ENCODE results near the gene FAHD1.
"Not testable (repeated sequence)": the region's sequence is repeated elsewhere in the genome, so short reads cannot be mapped to it uniquely, and the experiment has no call there.

FAHD1 gene

DNA sequence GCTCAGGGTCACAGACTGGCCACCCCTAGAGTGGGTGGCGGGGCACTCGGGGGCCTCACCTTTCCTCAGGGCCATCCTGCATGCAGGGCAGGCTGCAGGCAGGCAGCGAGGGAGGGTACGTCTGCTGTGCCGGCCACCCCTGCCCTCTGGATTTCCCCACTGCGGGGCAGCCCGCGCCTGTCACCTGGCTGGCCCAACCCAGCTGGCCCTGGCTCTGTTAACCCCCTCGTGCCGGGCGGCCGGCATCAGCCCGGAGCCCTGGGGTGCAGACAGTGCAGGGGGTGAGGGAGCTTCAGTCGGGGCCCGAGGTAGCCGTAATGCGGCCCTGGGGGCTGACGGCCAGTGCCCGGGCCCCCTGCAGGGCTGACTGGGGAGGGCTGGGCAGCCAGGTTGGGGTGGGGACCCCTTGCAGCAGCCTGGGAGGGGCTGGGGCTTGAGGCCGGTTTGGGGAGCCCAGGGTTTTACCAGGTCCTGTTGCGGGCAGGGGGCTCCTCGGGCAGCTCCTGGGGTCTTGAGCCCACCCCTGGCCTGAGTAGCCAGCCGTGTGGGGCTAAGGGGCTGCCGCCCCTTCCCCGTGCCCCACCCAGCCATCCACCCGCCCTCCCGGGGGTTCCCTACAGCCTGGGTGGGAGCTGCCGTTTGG is 33.3 kb upstream of the FAHD1 start, which contains the start of gene IGFALS:
Gene IGFALS, minus strand, starts transcription at position 128 of the 643 bp plus-strand sequence. Its CDS starts 53 bp downstream, at position 75.
- no peaks in the 10 kb centered on the region for H3K27me3 Mint-ChIP-seq

DNA sequence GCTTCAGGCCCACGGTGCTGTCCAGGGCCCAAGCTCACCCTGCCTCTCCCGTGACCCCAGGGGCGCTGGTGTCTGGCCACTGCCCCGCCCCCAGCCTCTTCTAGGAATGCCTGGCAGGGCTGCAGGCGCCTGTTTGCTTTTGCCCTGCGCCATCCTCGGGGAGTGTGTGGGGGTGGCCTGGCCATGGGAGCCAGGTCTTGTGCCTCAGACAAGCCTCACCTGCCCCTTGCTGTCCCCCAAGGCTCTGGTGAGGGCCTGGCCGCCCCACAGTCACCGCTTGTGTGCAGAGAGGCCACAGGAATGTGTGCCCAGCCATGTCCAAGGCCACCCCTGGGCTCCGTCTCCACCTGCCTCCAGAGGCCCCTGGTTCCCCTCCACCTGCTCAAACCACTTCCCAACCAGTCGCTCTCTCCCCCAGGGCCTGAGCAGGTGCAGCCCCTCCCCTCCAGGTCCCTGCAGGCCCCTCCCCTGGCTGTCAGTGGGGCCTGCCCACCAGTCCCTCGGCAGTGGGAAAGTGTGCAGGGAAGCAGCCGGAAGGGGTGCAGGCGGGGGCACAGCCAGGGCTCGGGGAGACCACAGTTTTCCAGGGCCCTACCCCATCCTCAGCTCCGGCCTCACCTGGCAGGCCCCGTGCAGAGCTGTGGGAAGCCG is 32.7 kb upstream of the FAHD1 start:
- no peak overlapping the region for H3K27ac Mint-ChIP-seq
- H3K4me3 Mint-ChIP-seq = no peak overlapping the region
- intact Hi-C loops (cut with micrococcal nuclease) = no loop called here
- no peaks in the 10 kb centered on the region for H3K27me3 Mint-ChIP-seq
- peaks cover 35% of the 10 kb centered on the region for H3K36me3 Mint-ChIP-seq (ENCODE audit: low read depth)
- H3K4me1 Mint-ChIP-seq (ENCODE audit: low read depth) = no peaks in the 10 kb centered on the region
- H3K9me3 Mint-ChIP-seq = peaks cover 8% of the 10 kb centered on the region

More for the DNA sequence above, 33.3 kb upstream of the FAHD1 start, which contains the start of gene IGFALS:
- Mint-ChIP-seq H3K27ac (no peak within 1 kb of the TSS), H3K4me1 (ENCODE audit: low read depth) (no peaks in the 10 kb centered on the region), H3K36me3 (ENCODE audit: low read depth) (peaks cover 41% of the 10 kb centered on the region), H3K9me3 (peaks cover 2% of the 10 kb centered on the region), H3K4me3 (no peak within 1 kb of the TSS)
- intact Hi-C loops (cut with micrococcal nuclease) = no loop called here

DNA sequence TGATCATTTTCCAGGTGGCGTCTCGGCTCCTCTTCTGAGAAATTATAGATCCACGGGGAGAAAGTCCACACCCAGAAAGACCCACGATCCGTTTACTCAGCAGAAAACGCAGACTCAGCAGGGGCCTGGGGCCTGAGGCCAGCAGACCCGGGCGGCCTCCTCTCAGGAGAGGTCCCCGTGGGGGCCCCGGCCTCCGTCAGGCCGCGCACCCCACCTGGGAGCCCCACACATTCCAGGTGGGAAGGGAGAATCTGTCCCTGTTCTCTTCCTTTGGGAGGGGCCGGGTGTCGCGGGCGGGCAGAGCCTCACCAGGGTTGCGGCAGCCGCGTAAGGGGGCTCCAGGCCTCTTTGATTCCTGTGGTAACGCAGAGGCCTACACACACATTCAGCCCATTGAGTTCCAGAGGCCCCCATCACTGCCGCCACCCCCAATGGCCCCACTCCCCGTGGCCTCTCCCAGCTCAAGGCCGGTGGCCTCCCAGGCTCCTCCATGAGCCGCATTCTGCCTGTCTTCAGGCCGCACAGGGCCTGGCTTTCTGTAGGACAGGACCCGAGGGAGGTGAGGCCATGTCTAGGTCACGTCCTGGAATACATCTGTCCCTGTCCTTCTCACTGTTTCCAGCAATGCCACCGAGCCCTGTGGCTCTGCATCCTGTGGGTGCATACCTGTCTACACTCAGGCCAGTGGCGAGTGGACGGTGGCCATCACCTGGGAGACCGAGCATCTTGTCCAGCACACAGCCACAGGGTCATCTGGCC is 31.9 kb upstream of the FAHD1 start:
- Mint-ChIP-seq H3K4me3 (no peak overlapping the region), H3K27ac (no peak overlapping the region)

DNA sequence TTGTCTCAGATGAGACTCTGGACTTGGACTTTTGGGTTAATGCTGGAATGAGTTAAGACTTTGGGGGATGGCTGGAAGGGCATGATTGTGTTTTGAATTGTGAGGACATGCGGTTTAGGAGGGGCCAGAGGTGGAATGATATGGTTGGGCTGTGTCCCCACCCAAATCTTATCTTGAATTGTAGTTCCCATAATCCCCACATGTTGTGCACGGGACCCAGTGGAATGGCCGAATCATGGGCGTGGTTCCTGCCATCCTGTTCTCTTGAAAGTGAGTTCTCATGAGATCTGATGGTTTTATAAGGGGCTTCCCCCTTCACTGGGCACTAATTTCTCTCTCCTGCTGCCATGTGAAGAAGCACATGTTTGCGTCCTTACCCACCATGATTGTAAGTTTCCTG is 27.7 kb upstream of the FAHD1 start:
- H3K36me3 Mint-ChIP-seq (ENCODE audit: low read depth); H3K4me3 Mint-ChIP-seq; H3K27ac Mint-ChIP-seq; H3K4me1 Mint-ChIP-seq (ENCODE audit: low read depth); intact Hi-C loops (cut with micrococcal nuclease); H3K27me3 Mint-ChIP-seq: not testable (repeated sequence)
- peaks cover 23% of the 10 kb centered on the region for H3K9me3 Mint-ChIP-seq

More for the DNA sequence above, 31.9 kb upstream of the FAHD1 start:
- peaks cover 27% of the 10 kb centered on the region for H3K36me3 Mint-ChIP-seq (ENCODE audit: low read depth)
- H3K27me3 Mint-ChIP-seq = no peaks in the 10 kb centered on the region
- intact Hi-C loops (cut with micrococcal nuclease) = no loop called here
- H3K4me1 Mint-ChIP-seq (ENCODE audit: low read depth) = no peaks in the 10 kb centered on the region
- peaks cover 16% of the 10 kb centered on the region for H3K9me3 Mint-ChIP-seq

DNA sequence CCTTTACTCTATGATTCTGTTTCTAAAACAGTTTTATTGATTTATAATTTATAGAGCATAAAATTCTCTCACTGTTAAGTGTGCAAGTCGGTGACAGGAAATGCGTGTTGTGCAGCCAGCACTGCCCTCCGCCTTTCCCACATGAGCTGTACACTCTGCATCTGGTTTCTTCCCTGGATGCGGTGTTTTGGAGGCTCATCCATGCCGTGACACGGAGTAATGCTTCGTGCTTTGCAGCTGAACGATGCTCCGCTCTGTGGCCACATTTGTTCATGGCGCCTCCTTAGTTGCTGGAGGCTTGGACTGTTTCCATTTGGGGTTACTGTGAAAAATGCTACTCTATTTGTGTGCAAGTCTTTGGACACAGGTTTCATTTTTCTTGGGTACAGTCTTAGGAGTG is 26.3 kb upstream of the FAHD1 start:
- Mint-ChIP-seq H3K27me3 (no peaks in the 10 kb centered on the region), H3K27ac (no peak overlapping the region), H3K9me3 (peaks cover 23% of the 10 kb centered on the region), H3K36me3 (ENCODE audit: low read depth) (peaks cover 18% of the 10 kb centered on the region), H3K4me1 (ENCODE audit: low read depth) (no peaks in the 10 kb centered on the region), H3K4me3 (no peak overlapping the region)
- intact Hi-C loops (cut with micrococcal nuclease) = no loop called here

DNA sequence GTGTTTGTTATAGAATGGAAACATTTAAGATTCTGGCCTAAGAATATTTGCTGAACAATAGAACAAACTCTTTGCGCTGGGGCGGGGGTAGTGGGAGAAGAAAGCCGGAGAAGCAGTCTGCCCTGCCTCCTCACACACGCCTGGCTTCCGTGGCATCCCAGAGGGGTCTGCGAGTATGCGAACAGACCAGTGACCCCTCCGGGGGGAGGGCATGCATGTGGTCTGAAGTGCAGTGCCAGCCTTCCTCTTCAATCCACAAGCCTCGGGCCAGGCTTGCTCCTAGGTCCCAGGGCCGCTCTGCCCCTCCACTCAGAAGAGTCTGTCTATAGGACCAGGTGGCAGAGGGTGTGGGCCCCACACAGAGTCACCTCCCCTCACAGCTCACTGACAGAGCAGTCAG is 19.4 kb upstream of the FAHD1 start:
- Mint-ChIP-seq H3K36me3 (ENCODE audit: low read depth) (peaks cover 87% of the 10 kb centered on the region), H3K4me1 (ENCODE audit: low read depth) (no peaks in the 10 kb centered on the region), H3K9me3 (no peaks in the 10 kb centered on the region), H3K27ac (no peak overlapping the region), H3K4me3 (no peak overlapping the region), H3K27me3 (no peaks in the 10 kb centered on the region)
- intact Hi-C loops (cut with micrococcal nuclease) = no loop called here

DNA sequence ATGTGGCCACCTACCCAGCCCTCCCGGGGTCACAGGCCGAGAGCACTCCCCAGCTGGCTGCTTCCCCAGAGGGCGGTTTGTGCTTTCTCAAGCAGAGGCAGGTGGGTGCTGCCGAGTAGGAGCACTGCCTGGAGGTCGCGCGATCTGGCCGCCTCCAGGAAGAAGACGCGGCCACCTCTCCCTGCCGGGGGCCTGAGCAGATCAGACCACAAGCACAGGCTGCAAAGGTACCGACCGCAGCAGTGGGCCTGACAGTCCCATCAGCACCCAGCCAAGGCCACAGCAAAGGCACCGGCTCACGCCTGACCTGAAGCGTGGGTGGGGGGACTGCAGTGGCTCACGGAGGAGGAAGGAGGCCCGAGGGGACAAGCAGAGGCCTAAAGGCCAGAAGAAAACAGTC is 18.3 kb upstream of the FAHD1 start:
- H3K4me3 Mint-ChIP-seq = no peak overlapping the region
- intact Hi-C loops (cut with micrococcal nuclease) = no loop called here
- H3K27ac Mint-ChIP-seq = no peak overlapping the region
- peaks cover 9% of the 10 kb centered on the region for H3K4me1 Mint-ChIP-seq (ENCODE audit: low read depth)
- peaks cover 98% of the 10 kb centered on the region for H3K36me3 Mint-ChIP-seq (ENCODE audit: low read depth)
- no peaks in the 10 kb centered on the region for H3K9me3 Mint-ChIP-seq
- H3K27me3 Mint-ChIP-seq = no peaks in the 10 kb centered on the region

DNA sequence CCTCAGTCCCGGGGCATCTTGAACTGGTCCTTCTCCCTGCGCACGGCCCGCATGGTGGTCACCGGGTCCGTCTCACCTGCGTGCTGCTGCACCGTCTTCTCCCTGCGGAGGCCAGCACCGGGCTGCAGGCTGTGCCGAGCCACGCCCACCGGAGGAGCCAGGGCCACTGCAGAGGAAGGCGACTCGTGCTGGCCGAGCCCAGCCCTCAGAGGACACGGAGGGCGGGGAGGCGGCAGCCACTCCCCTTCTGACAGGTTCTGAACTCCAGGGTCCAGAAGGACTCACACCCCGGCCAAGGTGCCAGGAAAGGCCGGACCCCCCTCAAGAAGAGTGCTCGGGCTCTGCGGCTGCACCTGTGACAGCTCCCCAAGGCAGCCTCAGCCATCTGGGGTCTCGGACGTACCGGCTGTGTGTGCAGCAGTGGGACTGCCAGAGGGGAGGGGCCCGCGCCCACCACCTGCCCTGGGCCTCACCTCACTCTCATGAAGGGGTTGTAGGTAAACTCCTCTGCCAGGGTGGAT is 17.7 kb upstream of the FAHD1 start:
- H3K27me3 Mint-ChIP-seq = no peaks in the 10 kb centered on the region
- no peak overlapping the region for H3K27ac Mint-ChIP-seq
- H3K4me3 Mint-ChIP-seq = no peak overlapping the region
- intact Hi-C loops (cut with micrococcal nuclease) = no loop called here
- H3K9me3 Mint-ChIP-seq = no peaks in the 10 kb centered on the region
- peaks cover 100% of the 10 kb centered on the region for H3K36me3 Mint-ChIP-seq (ENCODE audit: low read depth)
- peaks cover 9% of the 10 kb centered on the region for H3K4me1 Mint-ChIP-seq (ENCODE audit: low read depth)

DNA sequence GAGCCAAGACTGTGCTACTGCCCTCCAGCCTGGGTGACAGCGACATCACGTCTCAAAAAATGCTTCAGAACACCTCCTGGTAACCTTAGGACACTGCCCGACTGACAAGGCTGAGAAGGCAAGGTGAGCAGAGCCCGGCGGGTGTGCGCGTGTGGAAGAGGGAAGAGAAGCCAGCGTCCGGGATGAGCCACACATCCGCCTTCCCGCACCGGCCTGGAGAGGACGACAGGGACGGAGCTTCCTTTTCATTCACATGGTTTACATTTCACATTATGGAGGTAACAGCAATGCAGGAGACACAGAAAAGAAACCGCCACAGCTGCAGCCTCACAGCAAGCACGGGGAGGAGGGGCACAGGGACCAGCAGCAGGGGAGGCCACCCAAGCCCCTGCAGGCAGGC is 16.9 kb upstream of the FAHD1 start:
- intact Hi-C loops (cut with micrococcal nuclease) = no loop called here
- Mint-ChIP-seq H3K4me1 (ENCODE audit: low read depth) (peaks cover 9% of the 10 kb centered on the region), H3K4me3 (no peak overlapping the region), H3K27me3 (no peaks in the 10 kb centered on the region), H3K9me3 (no peaks in the 10 kb centered on the region), H3K27ac (no peak overlapping the region), H3K36me3 (ENCODE audit: low read depth) (peaks cover 100% of the 10 kb centered on the region)

DNA sequence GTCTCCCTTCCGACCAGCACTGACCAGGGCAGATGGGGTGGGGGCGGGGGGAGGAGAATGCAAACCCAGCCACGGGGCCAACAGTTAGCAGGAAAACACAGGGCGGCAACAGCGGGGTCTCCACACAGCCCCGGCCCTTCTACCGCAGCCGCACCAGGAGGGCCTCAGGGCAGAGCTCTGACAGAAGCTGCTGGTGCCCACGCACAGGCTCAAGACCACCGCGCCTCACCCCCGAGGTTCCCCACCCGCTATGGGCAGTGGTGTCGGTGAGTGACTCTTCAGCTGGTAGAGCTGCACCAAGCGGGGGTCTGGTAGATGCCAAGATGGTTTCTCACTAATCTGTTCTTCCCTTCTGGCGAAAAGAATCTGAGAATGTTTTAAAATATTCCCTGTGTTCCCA is 16.5 kb upstream of the FAHD1 start:
- no peaks in the 10 kb centered on the region for H3K27me3 Mint-ChIP-seq
- intact Hi-C loops (cut with micrococcal nuclease) = no loop called here

DNA sequence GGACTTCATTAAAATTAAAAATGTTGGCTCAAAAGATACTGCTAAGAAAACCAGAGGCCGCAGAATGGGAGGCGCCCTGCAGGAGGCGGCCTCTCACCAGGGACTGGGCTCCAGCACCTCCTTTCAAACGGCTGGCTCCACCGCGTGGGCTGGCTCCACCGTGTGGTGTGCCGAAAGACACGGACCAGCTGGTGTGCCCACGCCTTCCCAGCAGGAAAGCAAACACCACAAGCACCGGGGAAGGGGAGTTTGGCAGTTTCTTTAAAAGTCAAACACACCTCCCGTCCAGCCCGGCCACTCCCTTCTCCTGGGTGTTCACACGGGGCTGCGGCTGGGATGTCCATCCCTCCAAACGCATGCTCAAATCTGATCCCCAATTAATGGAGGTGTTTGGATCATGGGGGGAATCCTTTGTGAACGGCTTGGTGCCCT is 14.3 kb upstream of the FAHD1 start:
- Mint-ChIP-seq H3K27ac (no peak overlapping the region), H3K9me3 (no peaks in the 10 kb centered on the region), H3K4me1 (ENCODE audit: low read depth) (peaks cover 9% of the 10 kb centered on the region), H3K36me3 (ENCODE audit: low read depth) (peaks cover 100% of the 10 kb centered on the region), H3K4me3 (no peak overlapping the region), H3K27me3 (no peaks in the 10 kb centered on the region)
- intact Hi-C loops (cut with micrococcal nuclease) = no loop called here

More for the DNA sequence above, 16.5 kb upstream of the FAHD1 start:
- Mint-ChIP-seq H3K9me3 (no peaks in the 10 kb centered on the region), H3K4me1 (ENCODE audit: low read depth) (peaks cover 9% of the 10 kb centered on the region), H3K36me3 (ENCODE audit: low read depth) (peaks cover 100% of the 10 kb centered on the region), H3K4me3 (no peak overlapping the region), H3K27ac (no peak overlapping the region)

DNA sequence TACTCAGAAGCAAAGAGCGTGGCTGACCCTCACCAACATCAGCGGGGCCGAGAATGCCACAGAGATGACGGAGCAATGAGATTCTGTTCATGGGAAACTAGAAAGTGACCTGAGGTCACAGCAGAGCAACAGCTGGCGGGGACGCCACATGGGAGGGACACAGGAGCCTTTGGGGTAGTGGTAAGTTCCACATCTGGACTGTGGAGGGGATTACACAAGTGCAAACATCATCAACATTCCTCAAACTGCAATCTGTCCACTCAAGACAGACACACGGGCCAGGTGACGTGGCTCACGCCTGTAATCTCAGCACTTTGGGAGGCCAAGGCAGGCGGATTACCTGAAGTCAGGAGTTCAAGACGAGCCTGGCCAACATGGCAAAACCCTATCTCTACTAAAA is 11.5 kb upstream of the FAHD1 start:
- H3K4me1 Mint-ChIP-seq (ENCODE audit: low read depth) = peaks cover 9% of the 10 kb centered on the region
- H3K4me3 Mint-ChIP-seq = no peak overlapping the region
- H3K27me3 Mint-ChIP-seq = no peaks in the 10 kb centered on the region
- intact Hi-C loops (cut with micrococcal nuclease) = no loop called here
- H3K36me3 Mint-ChIP-seq (ENCODE audit: low read depth) = peaks cover 100% of the 10 kb centered on the region
- H3K27ac Mint-ChIP-seq = no peak overlapping the region
- H3K9me3 Mint-ChIP-seq = no peaks in the 10 kb centered on the region

DNA sequence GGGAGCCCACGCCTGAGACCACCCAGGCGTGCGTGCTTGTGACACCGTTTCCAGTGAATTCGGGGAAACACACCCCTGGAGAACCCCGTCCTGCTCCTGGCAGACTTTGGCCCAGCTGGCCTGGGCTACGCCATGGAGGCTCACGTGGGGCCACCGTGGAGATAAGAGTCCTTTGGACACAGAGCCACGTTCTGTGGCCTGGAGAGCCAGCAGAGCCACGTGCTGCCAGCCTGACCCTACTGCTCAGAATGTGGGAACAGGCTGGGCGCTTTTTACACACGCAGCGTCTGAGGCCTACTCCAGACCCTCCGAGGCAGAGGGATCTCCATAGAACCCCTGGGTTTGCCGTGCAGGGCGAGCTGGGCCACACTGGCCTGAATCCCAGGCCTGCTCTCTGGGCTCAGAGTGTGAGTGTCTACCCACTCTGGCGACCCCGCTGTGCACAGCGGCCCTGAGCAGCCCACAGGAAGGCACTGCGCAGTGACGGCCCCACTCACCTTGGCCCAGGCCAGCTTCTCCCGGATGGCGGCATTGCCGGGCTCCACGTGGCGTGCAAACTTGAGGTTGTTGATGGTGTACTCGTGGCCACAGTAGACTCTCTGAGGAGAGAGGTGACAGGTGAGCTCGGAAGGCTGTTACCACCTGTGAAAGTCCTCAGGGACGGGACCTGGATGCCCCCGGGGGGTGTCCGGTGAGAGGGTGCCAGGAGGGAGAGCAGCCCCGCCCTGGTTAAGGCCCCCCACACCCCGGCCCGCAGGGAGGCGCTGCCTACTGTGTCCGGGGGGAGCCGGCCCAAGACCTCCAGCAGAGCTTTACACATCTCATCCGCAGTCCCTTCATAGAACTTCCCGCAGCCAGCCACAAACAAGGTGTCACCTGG is 10.4 kb upstream of the FAHD1 start:
- Mint-ChIP-seq H3K4me3 (no peak overlapping the region), H3K4me1 (ENCODE audit: low read depth) (peaks cover 9% of the 10 kb centered on the region), H3K36me3 (ENCODE audit: low read depth) (peaks cover 100% of the 10 kb centered on the region), H3K9me3 (no peaks in the 10 kb centered on the region), H3K27me3 (no peaks in the 10 kb centered on the region), H3K27ac (no peak overlapping the region)
- intact Hi-C loops (cut with micrococcal nuclease) = no loop called here

Measured in dendritic cell treated with granulocyte-macrophage colony-stimulating factor and Interleukin-4, amounts not matched to agents 40 ng/mL and 50 ng/mL, for 4 days (primary cell).